CD4-positive, alpha-beta T cell treated with Interleukin-21 for 1 hour (primary cell): ENCODE results near the gene SLC25A12.
"Not testable (repeated sequence)": the region's sequence is repeated elsewhere in the genome, so short reads cannot be mapped to it uniquely, and the experiment has no call there.

ENCODE experiments used
- DNase-seq: peaks from one replicate; pipeline ENCODE4 v3.0.0-alpha.2; 2020

SLC25A12 gene

GRCh38 chr2:171788316-171788993, 105.6 kb downstream of the SLC25A12 start:
- no peak for DNase-seq

GRCh38 chr2:171787333-171788072, 106.5 kb downstream of the SLC25A12 start:
- no peak for DNase-seq

DNA sequence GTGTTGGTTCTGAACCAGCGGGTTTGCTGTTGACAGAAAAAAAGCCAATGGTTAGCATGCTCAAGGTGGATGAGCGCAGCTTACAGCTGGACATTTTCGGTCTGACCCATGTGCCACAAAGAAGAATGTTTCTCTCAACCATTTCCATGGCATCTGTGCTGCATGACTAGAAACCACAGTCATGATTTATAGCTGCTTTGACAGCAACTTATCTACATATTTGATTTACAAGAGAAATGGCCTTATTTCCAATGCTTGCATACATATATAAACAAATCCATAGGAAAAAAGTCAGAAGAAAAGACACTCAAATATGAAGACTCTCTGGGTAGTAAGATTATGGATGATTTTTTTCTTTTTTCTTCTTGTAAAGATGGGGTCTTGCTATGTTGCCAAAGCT, 108.6 kb downstream of the SLC25A12 start:
- no peak for DNase-seq

DNA sequence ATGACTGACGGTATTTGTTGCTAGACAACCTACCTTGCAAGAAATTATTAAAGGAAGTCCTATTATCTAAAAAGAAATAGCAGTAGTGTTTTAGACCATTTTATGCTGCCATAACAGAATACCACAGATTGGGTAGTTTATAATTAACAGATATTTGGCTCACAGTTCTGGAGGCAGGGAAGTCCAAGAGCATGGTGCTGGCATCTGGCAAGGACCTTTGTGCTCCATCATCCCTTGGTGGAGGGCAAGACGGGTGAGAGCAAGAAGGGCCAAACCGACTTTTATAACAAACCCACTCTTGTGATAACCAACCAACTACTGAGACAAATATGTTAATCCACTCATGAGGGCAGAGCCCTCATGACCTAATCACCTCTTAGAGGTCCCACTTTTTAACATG, 115.5 kb downstream of the SLC25A12 start:
- DNase-seq: no peak

DNA sequence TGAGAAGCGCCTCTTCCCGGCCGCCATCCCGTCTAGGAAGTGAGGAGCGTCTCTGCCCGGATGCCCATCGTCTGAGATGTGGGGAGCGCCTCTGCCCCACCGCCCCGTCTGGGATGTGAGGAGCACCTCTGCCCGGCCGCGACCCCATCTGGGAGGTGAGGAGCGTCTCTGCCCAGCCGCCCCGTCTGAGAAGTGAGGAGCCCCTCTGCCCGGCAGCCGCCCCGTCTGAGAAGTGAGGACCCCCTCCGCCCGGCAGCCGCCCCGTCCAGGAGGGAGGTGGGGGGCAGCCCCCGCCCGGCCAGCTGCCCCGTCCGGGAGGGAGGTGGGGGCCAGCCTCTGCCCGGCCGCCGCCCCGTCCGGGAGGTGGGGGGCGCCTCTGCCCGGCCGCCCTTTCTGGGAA, 119.5 kb downstream of the SLC25A12 start:
- DNase-seq: not testable (repeated sequence)

DNA sequence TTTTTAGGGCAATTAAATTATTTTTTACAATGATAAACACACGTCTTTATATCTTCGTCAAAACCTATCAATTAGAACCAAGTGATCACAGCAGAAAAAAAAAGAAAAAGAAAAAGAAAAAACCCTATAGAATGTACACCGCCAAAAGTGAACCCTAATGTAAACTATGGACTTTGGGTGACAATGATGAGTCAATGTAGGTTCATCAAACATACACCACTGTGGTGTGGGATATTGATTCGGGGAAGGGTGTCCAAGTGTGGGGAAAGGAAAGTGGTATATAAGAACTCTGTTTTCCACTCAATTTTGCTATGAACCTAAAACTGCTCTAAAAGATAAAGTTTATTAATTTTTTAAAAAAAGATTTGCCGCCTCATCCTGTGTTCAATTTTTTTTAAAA, 121.7 kb downstream of the SLC25A12 start:
- no peak for DNase-seq

DNA sequence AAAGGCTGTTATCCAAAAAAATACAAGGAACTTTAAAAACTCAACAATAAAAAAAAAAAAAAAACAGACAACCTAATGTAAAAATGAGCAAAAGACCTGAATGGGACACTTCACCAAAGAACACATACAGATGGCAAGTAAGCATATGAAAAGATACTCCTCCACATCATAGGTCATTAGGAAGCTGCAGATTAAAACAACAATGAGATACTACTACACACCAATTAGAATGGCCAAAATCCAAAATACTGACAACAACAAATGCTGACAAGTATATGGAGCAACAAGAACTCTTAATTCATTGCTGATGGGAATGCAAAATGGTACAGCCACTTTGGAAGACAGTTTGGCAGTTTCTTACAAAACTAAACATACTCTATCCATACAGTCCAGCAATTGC, 122.6 kb downstream of the SLC25A12 start:
- DNase-seq: no peak

- no peak for DNase-seq
Observed at GRCh38 chr2:171763602-171764001, 130.4 kb downstream of the SLC25A12 start.

DNA sequence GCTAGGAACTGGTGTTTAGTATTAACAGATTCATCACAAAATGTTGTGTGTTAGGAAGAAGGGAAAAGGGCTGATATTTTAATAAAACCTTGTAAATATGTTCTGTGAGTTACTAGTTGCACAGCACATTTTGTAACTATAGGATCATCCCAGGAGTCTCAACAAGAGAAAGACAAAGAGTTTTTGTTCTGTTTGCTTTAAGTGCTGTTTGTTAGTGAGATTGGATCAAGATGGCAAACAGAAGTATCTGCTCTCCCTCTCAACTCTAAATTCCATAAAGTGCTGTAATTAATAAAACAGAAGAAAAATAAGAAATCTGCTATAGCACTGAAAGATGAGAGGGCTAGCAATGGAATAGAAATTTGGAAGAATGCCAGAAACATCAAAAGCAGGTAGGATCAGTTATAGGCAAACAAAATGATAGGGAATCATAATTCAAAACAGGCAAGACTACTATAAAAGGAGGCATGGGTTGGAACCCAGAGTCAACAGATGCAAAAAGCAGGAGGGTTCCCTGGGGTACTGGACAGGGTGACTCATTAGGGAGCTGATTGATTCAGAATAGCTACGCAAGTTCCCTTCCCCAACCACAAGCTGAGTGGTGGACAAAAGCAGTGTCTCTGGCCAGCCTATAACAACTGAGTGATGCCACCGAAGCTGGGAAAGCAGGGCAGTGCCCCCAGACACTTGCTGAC, 131.0 kb downstream of the SLC25A12 start:
- DNase-seq: no peak

DNA sequence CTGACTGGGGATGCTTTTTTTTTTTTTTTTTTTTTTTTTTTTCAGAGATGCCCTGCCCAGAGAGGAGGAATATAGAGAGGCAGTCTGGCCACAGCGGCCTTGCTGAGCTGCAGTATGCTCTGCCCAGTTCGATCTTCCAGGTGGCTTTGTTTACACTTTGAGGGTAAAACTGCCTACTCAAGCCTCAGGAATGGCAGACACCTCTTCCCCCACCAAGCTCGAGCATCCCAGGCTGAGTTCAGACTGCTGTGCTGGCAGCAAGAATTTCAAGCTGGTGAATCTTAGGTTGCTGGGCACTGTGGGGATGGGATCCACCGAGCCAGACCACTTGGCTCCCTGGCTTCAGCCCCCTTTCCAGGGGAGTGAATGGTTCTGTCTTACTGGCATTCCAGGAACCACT, 132.9 kb downstream of the SLC25A12 start:
- DNase-seq: not testable (repeated sequence)

DNA sequence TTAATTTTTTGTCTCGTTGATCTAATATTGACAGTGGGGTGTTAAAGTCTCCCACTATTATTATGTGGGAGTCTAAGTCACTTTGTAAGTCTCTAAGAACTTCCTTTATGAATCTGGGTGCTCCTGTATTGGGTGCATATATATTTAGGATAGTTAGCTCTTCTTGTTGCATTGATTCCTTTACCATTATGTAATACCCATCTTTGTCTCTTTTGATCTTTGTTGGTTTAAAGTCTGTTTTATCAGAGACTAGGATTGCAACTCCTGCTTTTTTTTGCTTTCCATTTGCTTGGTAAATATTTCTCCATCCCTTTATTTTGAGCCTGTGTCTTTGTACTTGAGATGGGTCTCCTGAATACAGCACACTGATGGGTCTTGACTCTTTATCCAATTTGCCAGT, 135.3 kb downstream of the SLC25A12 start:
- DNase-seq: not testable (repeated sequence)

DNA sequence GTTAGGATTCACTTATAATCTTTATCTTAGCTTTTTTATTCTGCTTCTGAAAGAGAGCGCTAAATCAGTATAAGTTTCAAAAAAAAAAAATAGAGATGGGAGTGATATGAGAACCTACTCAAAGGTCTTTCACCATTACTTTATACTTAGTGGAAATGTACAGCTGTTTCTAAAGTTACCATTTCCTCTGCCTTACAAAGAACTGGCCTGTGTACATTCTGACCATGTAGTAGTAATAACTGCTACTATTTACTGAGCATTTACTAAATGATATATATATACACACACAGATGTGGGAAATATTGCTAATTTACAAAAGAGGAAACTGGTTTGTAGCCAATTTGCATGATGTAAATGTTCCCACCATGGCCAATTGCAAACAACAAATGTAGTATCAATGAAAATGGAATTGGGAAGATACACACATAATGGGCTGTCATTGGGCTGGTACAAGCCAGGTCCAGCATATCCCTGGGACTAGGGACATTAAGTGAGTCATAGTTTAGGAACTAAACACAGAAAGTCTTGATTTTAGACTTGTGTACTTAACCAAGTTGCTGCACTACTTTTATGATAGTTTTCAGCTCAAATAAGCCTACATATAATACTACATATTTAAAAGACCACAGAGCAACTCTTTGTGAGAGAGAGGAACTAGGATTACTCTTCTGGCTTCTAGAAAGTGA, 139.6 kb downstream of the SLC25A12 start:
- DNase-seq: no peak

DNA sequence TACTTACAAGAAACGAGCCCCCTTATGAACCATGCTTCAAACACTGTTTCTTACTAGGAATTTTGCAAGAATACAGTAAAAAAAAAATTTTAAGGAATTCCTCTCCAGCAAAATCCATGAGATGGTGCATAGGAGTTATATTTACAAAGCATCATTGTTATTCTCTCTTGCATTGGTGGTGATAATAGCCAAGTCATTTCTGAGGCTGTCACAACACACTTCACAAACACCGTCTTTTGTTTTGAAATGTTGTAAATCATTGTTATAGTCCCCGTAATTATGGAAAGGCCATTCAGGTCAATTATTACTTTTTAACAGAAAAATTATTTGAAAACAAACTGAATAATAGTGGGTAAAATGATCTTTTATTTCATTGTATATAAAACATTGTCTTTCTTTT, 146.7 kb downstream of the SLC25A12 start:
- no peak for DNase-seq

DNA sequence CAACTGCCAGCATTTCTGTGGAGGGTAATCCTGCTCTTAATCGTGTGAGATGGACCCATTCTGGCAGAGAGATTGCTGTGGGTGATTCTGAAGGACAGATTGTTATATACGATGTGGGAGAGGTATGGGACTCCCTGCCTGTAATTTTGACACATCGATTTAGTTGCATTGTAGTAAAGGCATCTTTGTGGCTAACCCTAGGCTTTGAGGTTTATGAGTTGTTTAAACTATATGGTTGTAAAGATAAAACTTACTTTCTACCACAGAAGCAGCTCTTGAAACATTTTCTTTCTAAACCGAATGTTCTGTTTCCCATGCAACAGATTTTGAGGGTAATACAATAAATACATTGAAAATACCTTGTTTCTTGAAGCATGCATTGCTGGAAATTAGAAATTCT, 148.2 kb downstream of the SLC25A12 start:
- no peak for DNase-seq

DNA sequence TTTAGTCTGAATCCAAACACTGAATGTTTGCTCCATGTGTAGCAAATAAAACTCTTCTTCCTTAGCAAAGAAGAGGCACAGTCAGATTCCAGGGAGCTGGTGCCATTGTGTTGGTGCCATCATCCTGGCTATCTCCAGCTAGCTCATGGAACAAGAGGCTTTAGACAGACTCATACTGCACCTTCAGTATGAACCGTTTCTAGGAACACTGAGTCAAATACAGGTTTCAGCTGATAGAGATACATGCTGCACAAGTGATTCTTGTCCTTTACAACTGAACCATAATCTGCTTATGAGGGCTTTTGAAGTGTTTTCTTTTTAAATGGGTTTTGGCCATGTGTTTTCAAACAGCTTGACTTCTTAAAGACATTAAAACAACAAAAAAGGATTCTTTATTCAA, 148.9 kb downstream of the SLC25A12 start:
- no peak for DNase-seq

GRCh38 chr2:171742760-171743159, 151.3 kb downstream of the SLC25A12 start:
- no peak for DNase-seq

DNA sequence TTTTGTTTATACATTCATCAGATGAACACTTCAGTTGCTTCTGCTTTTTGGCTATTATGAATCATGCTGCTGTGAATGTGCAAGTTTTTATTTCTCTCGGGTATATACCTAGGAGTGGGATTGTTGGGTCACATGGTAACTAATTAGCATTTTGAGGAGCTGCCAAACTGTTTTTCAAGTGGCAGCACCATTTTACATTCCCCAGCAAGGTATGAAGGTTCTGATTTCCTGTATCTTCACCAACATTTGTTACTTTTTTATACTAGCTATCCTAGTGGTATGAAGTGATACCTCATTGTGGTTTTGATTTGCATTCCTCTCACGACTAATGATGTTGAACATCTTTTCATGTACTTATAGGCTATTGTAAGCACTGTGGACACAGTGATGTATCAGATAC, 152.9 kb downstream of the SLC25A12 start:
- no peak for DNase-seq

- DNase-seq: no peak
Observed at GRCh38 chr2:171735991-171736710, 157.9 kb downstream of the SLC25A12 start.
